Astrocyte (in vitro differentiated cells and primary cell): ENCODE data around the gene TBC1D5. TPM values are rescaled to one million over a fixed set of nuclear protein-coding genes. Genes with fewer than 3 reads are reported as not detected.

ENCODE experiments used
- DNase-seq: peaks from one replicate; pipeline ENCODE4 v3.0.0-alpha.2; 2010; ENCODE audit warnings: low read depth
- FAIRE-seq: peaks from 2 replicates; lab custom pipeline; 2011; peaks lifted over from hg19 to GRCh38; lab: Jason Lieb, UNC
- H2AFZ ChIP-seq: 2 replicates; pipeline ENCODE4 v1.6.0; 2012; ENCODE audit warnings: low read depth, low read length, inconsistent platforms
- H3K27ac ChIP-seq: 2 replicates; pipeline ENCODE4 v1.5.1; 2011; ENCODE audit warnings: low read depth, low read length, inconsistent platforms
- H3K27me3 ChIP-seq: 2 replicates; pipeline ENCODE4 v1.6.0; 2011; ENCODE audit warnings: low read length, inconsistent platforms; ENCODE audit not compliant: insufficient read depth
- H3K36me3 ChIP-seq: 2 replicates; pipeline ENCODE4 v1.5.1; 2011; ENCODE audit warnings: low read length, inconsistent platforms; ENCODE audit not compliant: insufficient read depth
- H3K4me1 ChIP-seq: 2 replicates; pipeline ENCODE4 v1.5.1; 2011; ENCODE audit warnings: low read length, inconsistent platforms; ENCODE audit not compliant: insufficient read depth
- H3K4me2 ChIP-seq: 2 replicates; pipeline ENCODE4 v1.6.0; 2012; ENCODE audit warnings: low read length, inconsistent platforms
- H3K4me3 ChIP-seq: 2 replicates; pipeline ENCODE4 v1.5.1; 2011; ENCODE audit warnings: low read depth, mild to moderate bottlenecking, low read length, inconsistent platforms; ENCODE audit not compliant: insufficient read depth
- H3K79me2 ChIP-seq: 2 replicates; pipeline ENCODE4 v1.6.0; 2012; ENCODE audit warnings: mild to moderate bottlenecking, low read length, inconsistent platforms; ENCODE audit not compliant: insufficient read depth
- H3K9ac ChIP-seq: 2 replicates; pipeline ENCODE4 v1.6.0; 2012; ENCODE audit warnings: mild to moderate bottlenecking, low read length, inconsistent platforms
- H3K9me3 ChIP-seq: 2 replicates; pipeline ENCODE4 v1.5.1; 2012; ENCODE audit warnings: low read depth, mild to moderate bottlenecking, low read length, inconsistent platforms; ENCODE audit not compliant: insufficient read depth
- H4K20me1 ChIP-seq: 2 replicates; pipeline ENCODE4 v1.6.0; 2012; ENCODE audit warnings: low read length, inconsistent platforms; ENCODE audit not compliant: insufficient read depth
- H3K27ac Mint-ChIP-seq: one replicate; pipeline ENCODE4 v1.8.0; 2021; ENCODE audit warnings: mild to moderate bottlenecking, mixed read lengths; ENCODE audit not compliant: unreplicated experiment
- H3K27me3 Mint-ChIP-seq: one replicate; pipeline ENCODE4 v1.8.0; 2021; ENCODE audit warnings: low read depth, mixed read lengths; ENCODE audit not compliant: unreplicated experiment
- H3K36me3 Mint-ChIP-seq: one replicate; pipeline ENCODE4 v1.8.0; 2021; ENCODE audit warnings: low read depth, mixed read lengths; ENCODE audit not compliant: unreplicated experiment
- H3K4me1 Mint-ChIP-seq: one replicate; pipeline ENCODE4 v1.8.0; 2021; ENCODE audit warnings: low read depth, mixed read lengths; ENCODE audit not compliant: unreplicated experiment
- H3K4me3 Mint-ChIP-seq: one replicate; pipeline ENCODE4 v1.8.0; 2021; ENCODE audit warnings: mild to moderate bottlenecking, moderate library complexity, mixed read lengths; ENCODE audit not compliant: unreplicated experiment
- H3K9me3 Mint-ChIP-seq: one replicate; pipeline ENCODE4 v1.8.0; 2021; ENCODE audit warnings: mild to moderate bottlenecking, mixed read lengths; ENCODE audit not compliant: unreplicated experiment
- CTCF ChIP-seq: IDR thresholded peaks from 2 replicates; pipeline ENCODE4 v1.5.1; 2011; ENCODE audit warnings: low read depth, mild to moderate bottlenecking, inconsistent platforms, low read length, moderate library complexity; ENCODE audit not compliant: insufficient read depth
- EZH2 ChIP-seq: IDR thresholded peaks from 2 replicates; pipeline ENCODE4 v1.6.1; 2012; ENCODE audit warnings: mild to moderate bottlenecking, low read length, inconsistent platforms; ENCODE audit not compliant: insufficient read depth
- total RNA-seq: library from RNA; stranded (reverse); gene quantifications from 2 replicates; pipeline ENCODE4 v1.2.1, GENCODE V29; 2021

Gene TBC1D5
- total RNA-seq, 1 donor from 2014 or later, result 23.0 TPM

- no peaks in the 10 kb centered on the region for H3K27me3 Mint-ChIP-seq
- no peaks in the 10 kb centered on the region for H3K4me1 Mint-ChIP-seq
- no peak overlapping the region for H3K4me3 Mint-ChIP-seq
- H3K9me3 Mint-ChIP-seq, result no peaks in the 10 kb centered on the region
- no peaks in the 10 kb centered on the region for H3K36me3 ChIP-seq
- H3K9me3 ChIP-seq, result no peaks in the 10 kb centered on the region
- no peaks in the 10 kb centered on the region for H3K36me3 Mint-ChIP-seq
- no peak overlapping the region for H3K4me2 ChIP-seq
- no peaks in the 10 kb centered on the region for H3K27me3 ChIP-seq
- H4K20me1 ChIP-seq, result no peaks in the 10 kb centered on the region
- no peak overlapping the region for H3K9ac ChIP-seq
- no peak for DNase-seq
- no peak overlapping the region for H3K4me3 ChIP-seq
- H2AFZ ChIP-seq, result no peak overlapping the region
- H3K27ac Mint-ChIP-seq, result no peak overlapping the region
- H3K27ac ChIP-seq, result no peak overlapping the region
- no peaks in the 10 kb centered on the region for H3K4me1 ChIP-seq
- no peak for FAIRE-seq
- no peaks in the 10 kb centered on the region for H3K79me2 ChIP-seq
- TF ChIP-seq CTCF, result no peak
- TF ChIP-seq EZH2, result no peak
Measured at GRCh38 chr3:17302170-17302569, 440.3 kb downstream of the TBC1D5 start.

GRCh38 chr3:17301271-17301670, 441.2 kb downstream of the TBC1D5 start:
- Histone ChIP-seq H3K4me2 (no peak overlapping the region), H3K36me3 (no peaks in the 10 kb centered on the region), H3K27me3 (no peaks in the 10 kb centered on the region), H3K4me1 (no peaks in the 10 kb centered on the region), H2AFZ (no peak overlapping the region), H4K20me1 (no peaks in the 10 kb centered on the region), H3K4me3 (no peak overlapping the region), H3K9me3 (no peaks in the 10 kb centered on the region), H3K79me2 (no peaks in the 10 kb centered on the region), H3K27ac (no peak overlapping the region), H3K9ac (no peak overlapping the region)
- Mint-ChIP-seq H3K27me3 (no peaks in the 10 kb centered on the region), H3K4me1 (no peaks in the 10 kb centered on the region), H3K4me3 (no peak overlapping the region), H3K36me3 (no peaks in the 10 kb centered on the region), H3K9me3 (no peaks in the 10 kb centered on the region), H3K27ac (no peak overlapping the region)
- DNase-seq (no peak), FAIRE-seq (no peak)
- TF ChIP-seq CTCF (no peak), EZH2 (no peak)

GRCh38 chr3:17300441-17300840, 442.0 kb downstream of the TBC1D5 start:
- no peak overlapping the region for H3K4me2 ChIP-seq
- no peak for TF ChIP-seq EZH2
- TF ChIP-seq CTCF, result no peak
- H2AFZ ChIP-seq, result no peak overlapping the region

More at GRCh38 chr3:17300441-17300840, 442.0 kb downstream of the TBC1D5 start:
- Histone ChIP-seq H3K9ac (no peak overlapping the region), H3K27ac (no peak overlapping the region), H4K20me1 (no peaks in the 10 kb centered on the region), H3K27me3 (no peaks in the 10 kb centered on the region), H3K4me3 (no peak overlapping the region), H3K36me3 (no peaks in the 10 kb centered on the region), H3K4me1 (no peaks in the 10 kb centered on the region), H3K9me3 (no peaks in the 10 kb centered on the region), H3K79me2 (no peaks in the 10 kb centered on the region)
- no peak for DNase-seq
- Mint-ChIP-seq H3K36me3 (no peaks in the 10 kb centered on the region), H3K4me1 (no peaks in the 10 kb centered on the region), H3K27me3 (no peaks in the 10 kb centered on the region), H3K4me3 (no peak overlapping the region), H3K27ac (no peak overlapping the region), H3K9me3 (no peaks in the 10 kb centered on the region)
- no peak for FAIRE-seq
